CD4-positive, alpha-beta T cell treated with Interleukin-15 for 4 hours (primary cell): ENCODE data around the gene EEPD1.

Experiments used
- DNase-seq: peaks from one replicate; pipeline ENCODE4 v3.0.0-alpha.2; 2020; ENCODE audit warnings: low spot score

EEPD1 gene

GRCh38 chr7:36154255-36155212, 1.5 kb downstream of the EEPD1 start:
- DNase-seq = no peak

- DNase-seq = no peak
Measured at GRCh38 chr7:36155811-36156361, 2.8 kb downstream of the EEPD1 start.

- no peak for DNase-seq
Measured at GRCh38 chr7:36157527-36158320, 4.7 kb downstream of the EEPD1 start.

GRCh38 chr7:36158321-36158605, 5.2 kb downstream of the EEPD1 start:
- DNase-seq = no peak

- DNase-seq = no peak
Measured at GRCh38 chr7:36159618-36160017, 6.6 kb downstream of the EEPD1 start.

- DNase-seq = no peak
Measured at GRCh38 chr7:36160313-36160712, 7.3 kb downstream of the EEPD1 start.

GRCh38 chr7:36161996-36162395, 8.9 kb downstream of the EEPD1 start:
- no peak for DNase-seq

- DNase-seq = no peak
Measured at GRCh38 chr7:36165059-36165458, 12.0 kb downstream of the EEPD1 start.

- DNase-seq = no peak
Measured at GRCh38 chr7:36165802-36166201, 12.7 kb downstream of the EEPD1 start.

GRCh38 chr7:36167403-36168050, 14.5 kb downstream of the EEPD1 start:
- no peak for DNase-seq

- no peak for DNase-seq
Measured at GRCh38 chr7:36171503-36171902, 18.4 kb downstream of the EEPD1 start.

GRCh38 chr7:36175886-36176285, 22.8 kb downstream of the EEPD1 start:
- no peak for DNase-seq

- no peak for DNase-seq
Measured at GRCh38 chr7:36176697-36177096, 23.6 kb downstream of the EEPD1 start.

GRCh38 chr7:36180121-36180520, 27.1 kb downstream of the EEPD1 start:
- no peak for DNase-seq

GRCh38 chr7:36181668-36182067, 28.6 kb downstream of the EEPD1 start:
- no peak for DNase-seq

- DNase-seq = no peak
Measured at GRCh38 chr7:36182854-36183604, 30.0 kb downstream of the EEPD1 start.

- DNase-seq = no peak
Measured at GRCh38 chr7:36185092-36185491, 32.0 kb downstream of the EEPD1 start.

GRCh38 chr7:36185756-36186155, 32.7 kb downstream of the EEPD1 start:
- no peak for DNase-seq

- no peak for DNase-seq
Measured at GRCh38 chr7:36186359-36187121, 33.5 kb downstream of the EEPD1 start.

GRCh38 chr7:36188266-36188665, 35.2 kb downstream of the EEPD1 start:
- DNase-seq = no peak

- DNase-seq = no peak
Measured at GRCh38 chr7:36188906-36189305, 35.9 kb downstream of the EEPD1 start.
